CD4-positive, alpha-beta memory T cell (primary cell): ENCODE measurements around the gene KCNJ5. TPM values are rescaled to one million over a fixed set of nuclear protein-coding genes. Genes with fewer than 3 reads are reported as not detected.

Source experiments
- CTCF ChIA-PET: fragments of 350-600 bp; sonication (Branson Sonifier 250); formaldehyde crosslinking; loops from one replicate; lab custom pipeline; 2021; ENCODE audit warnings: inconsistent platforms; ENCODE audit not compliant: partially characterized antibody; lab: Charles Lee
- POLR2A ChIA-PET: fragments of 350-600 bp; sonication (Branson Sonifier 250); formaldehyde crosslinking; loops from one replicate; lab custom pipeline; 2021; ENCODE audit not compliant: partially characterized antibody; lab: Charles Lee
- DNase-seq, 5 donors: peaks; one replicate each; pipeline versions ENCODE4 v3.0.0 to v3.0.0-alpha.2; 2020 to 2022; ENCODE audit warnings: mixed read lengths in 1 of 5
- H3K27ac ChIP-seq: one replicate; pipeline ENCODE4 v1.7.0; 2013; ENCODE audit warnings: low read depth, low read length
- H3K27me3 ChIP-seq: 2 replicates; pipeline ENCODE4 v1.7.0; 2013; ENCODE audit warnings: mild to moderate bottlenecking, low read length, moderate library complexity; ENCODE audit not compliant: insufficient read depth
- H3K36me3 ChIP-seq: 2 replicates; pipeline ENCODE4 v1.7.0; 2013; ENCODE audit warnings: mild to moderate bottlenecking, low read length, moderate library complexity; ENCODE audit not compliant: insufficient read depth
- H3K4me1 ChIP-seq: 2 replicates; pipeline ENCODE4 v1.7.0; 2013; ENCODE audit warnings: mild to moderate bottlenecking, low read length, moderate library complexity; ENCODE audit not compliant: insufficient read depth
- H3K4me3 ChIP-seq, 2 donors: one replicate each; pipeline ENCODE4 v1.7.0; 2013; ENCODE audit warnings: low read length in 2 of 2, mild to moderate bottlenecking in 1 of 2
- H3K9me3 ChIP-seq, 2 donors: one replicate each; pipeline ENCODE4 v1.7.0; 2013; ENCODE audit warnings: low read length in 2 of 2, control low read depth in 1 of 2; ENCODE audit not compliant: control insufficient read depth in 1 of 2
- H3K27ac Mint-ChIP-seq, 7 donors: one replicate each; pipeline ENCODE4 v1.8.0; 2020 to 2021; ENCODE audit warnings: mixed read lengths in 7 of 7, mild to moderate bottlenecking in 6 of 7, inconsistent platforms in 3 of 7, moderate library complexity in 3 of 7
- H3K27me3 Mint-ChIP-seq, 2 donors: one replicate each; pipeline ENCODE4 v1.8.0; 2020 to 2021; ENCODE audit warnings: mixed read lengths in 2 of 2
- H3K36me3 Mint-ChIP-seq, 2 donors: one replicate each; pipeline ENCODE4 v1.8.0; 2020 to 2021; ENCODE audit warnings: mixed read lengths in 2 of 2, inconsistent platforms in 1 of 2, mild to moderate bottlenecking in 1 of 2
- H3K4me1 Mint-ChIP-seq, 4 donors: one replicate each; pipeline ENCODE4 v1.8.0; 2020 to 2021; ENCODE audit warnings: mixed read lengths in 4 of 4, mild to moderate bottlenecking in 1 of 4
- H3K4me3 Mint-ChIP-seq, 8 donors: one replicate each; pipeline ENCODE4 v1.8.0; 2020 to 2021; ENCODE audit warnings: mixed read lengths in 8 of 8, mild to moderate bottlenecking in 7 of 8, moderate library complexity in 6 of 8, inconsistent platforms in 3 of 8
- H3K9me3 Mint-ChIP-seq, 8 donors: one replicate each; pipeline ENCODE4 v1.8.0; 2020 to 2021; ENCODE audit warnings: mixed read lengths in 8 of 8, mild to moderate bottlenecking in 5 of 8, inconsistent platforms in 3 of 8, moderate library complexity in 1 of 8
- intact Hi-C: fragments of 100-400 bp; cut with micrococcal nuclease; formaldehyde crosslinking; loops from one replicate; pipeline ENCODE4 v1.15.1; 2023
- polyA plus RNA-seq, 2 donors: library from polyadenylated mRNA; unstranded; fragments of 300-500 nt; fragmentation: Illumina TruSeq; gene quantifications; one replicate each; pipeline ENCODE4 v1.2.3, GENCODE V29; 2021
- total RNA-seq, 2 experiments: library from RNA; stranded (reverse); gene quantifications; one replicate each; pipeline ENCODE4 v1.2.3, GENCODE V29; 2021

The KCNJ5 gene
- total and polyA plus RNA-seq, 4 experiments from 2014 or later: 0.23 to 0.33 TPM; not detected in 2

GRCh38 chr11:128905345-128906184, 14.4 kb downstream of the KCNJ5 start:
- peak; percentile 43 to 59 (median 49) for DNase-seq
- H3K9me3 ChIP-seq: no peaks in the 10 kb centered on the region
- ChIA-PET CTCF (interaction anchor here (0.5 to 11.7 kb wide), 14 partner anchors 13 to 1227 kb away, joined by 3 to 104 read pairs (median 4); partner anchors contain the start of gene KCNJ5), POLR2A (interaction anchor here (0.8 to 1.5 kb wide), 2 partner anchors 21 to 37 kb away, joined by 3 read pairs; no protein-coding TSS in a partner anchor)
- peak overlapping the region in 1 of 7 donors; percentile 11 for H3K27ac Mint-ChIP-seq
- H3K4me1 Mint-ChIP-seq: peaks cover 11 to 27% (median 16%) of the 10 kb centered on the region in 4 donors
- peak overlapping the region; percentile 82 to 88 (median 83) for H3K4me3 Mint-ChIP-seq
- no peaks in the 10 kb centered on the region for H3K36me3 Mint-ChIP-seq
- peaks cover 15% of the 10 kb centered on the region for H3K27me3 ChIP-seq
- H3K36me3 ChIP-seq: no peaks in the 10 kb centered on the region
- H3K9me3 Mint-ChIP-seq: no peaks in the 10 kb centered on the region
- H3K4me1 ChIP-seq: peaks cover 10% of the 10 kb centered on the region
- no peak overlapping the region for H3K27ac ChIP-seq
- H3K27me3 Mint-ChIP-seq: peaks cover 17 to 18% of the 10 kb centered on the region in 2 donors
- H3K4me3 ChIP-seq: peak overlapping the region in 1 of 2 donors; percentile 10
- intact Hi-C loops: loop anchor here (1.0 kb wide), 1 partner anchor 21 kb away; no protein-coding TSS in a partner anchor

- no peak overlapping the region for H3K27ac ChIP-seq
- CTCF ChIA-PET: interaction anchor here (0.5 to 11.7 kb wide), 13 partner anchors 14 to 1227 kb away, joined by 3 to 104 read pairs (median 4); partner anchors contain the start of gene KCNJ5
- DNase-seq: no peak
- H3K4me3 ChIP-seq: peak overlapping the region in 1 of 2 donors; percentile 10
- peaks cover 17 to 19% of the 10 kb centered on the region in 2 donors for H3K27me3 Mint-ChIP-seq
- POLR2A ChIA-PET: interaction anchor here (0.8 to 1.5 kb wide), 2 partner anchors 21 to 38 kb away, joined by 3 read pairs; no protein-coding TSS in a partner anchor
- no peaks in the 10 kb centered on the region for H3K9me3 Mint-ChIP-seq
- peak overlapping the region in 1 of 7 donors; percentile 11 for H3K27ac Mint-ChIP-seq
- H3K9me3 ChIP-seq: no peaks in the 10 kb centered on the region
- intact Hi-C loops: no loop called here
- peaks cover 10% of the 10 kb centered on the region for H3K4me1 ChIP-seq
- H3K4me3 Mint-ChIP-seq: peak overlapping the region; percentile 82 to 88 (median 83)
- no peaks in the 10 kb centered on the region for H3K36me3 ChIP-seq
- H3K27me3 ChIP-seq: peaks cover 18% of the 10 kb centered on the region
- H3K4me1 Mint-ChIP-seq: peaks cover 11 to 27% (median 16%) of the 10 kb centered on the region in 4 donors
- H3K36me3 Mint-ChIP-seq: no peaks in the 10 kb centered on the region
Measured at GRCh38 chr11:128906185-128907050, 15.3 kb downstream of the KCNJ5 start.

GRCh38 chr11:128907585-128907984, 16.4 kb downstream of the KCNJ5 start:
- Mint-ChIP-seq H3K9me3 (no peaks in the 10 kb centered on the region), H3K36me3 (no peaks in the 10 kb centered on the region), H3K27me3 (peaks cover 23 to 25% of the 10 kb centered on the region in 2 donors), H3K27ac (no peak overlapping the region), H3K4me1 (peaks cover 11 to 27% (median 16%) of the 10 kb centered on the region in 4 donors), H3K4me3 (peak overlapping the region in 1 of 8 donors; percentile 18)
- H3K9me3 ChIP-seq: no peaks in the 10 kb centered on the region
- peaks cover 18% of the 10 kb centered on the region for H3K27me3 ChIP-seq
- POLR2A ChIA-PET: interaction anchor here (0.6 kb wide), 1 partner anchor 878 kb away, joined by 3 read pairs; no protein-coding TSS in a partner anchor
- H3K4me1 ChIP-seq: peaks cover 10% of the 10 kb centered on the region
- no peak for DNase-seq
- no peak overlapping the region for H3K27ac ChIP-seq
- H3K36me3 ChIP-seq: no peaks in the 10 kb centered on the region
- intact Hi-C loops: no loop called here
- CTCF ChIA-PET: interaction anchor here (0.7 to 11.7 kb wide), 6 partner anchors 11 to 750 kb away, joined by 3 to 104 read pairs (median 7); partner anchors contain the start of gene KCNJ5
- H3K4me3 ChIP-seq: no peak overlapping the region

- Mint-ChIP-seq H3K4me1 (peaks cover 11 to 22% (median 15%) of the 10 kb centered on the region in 4 donors), H3K27me3 (peaks cover 20 to 29% of the 10 kb centered on the region in 2 donors), H3K4me3 (no peak overlapping the region), H3K36me3 (no peaks in the 10 kb centered on the region), H3K9me3 (no peaks in the 10 kb centered on the region), H3K27ac (peak overlapping the region in 1 of 7 donors; percentile 17)
- intact Hi-C loops: no loop called here
- H3K27ac ChIP-seq: no peak overlapping the region
- ChIA-PET CTCF (interaction anchor here (1.9 to 11.7 kb wide), 2 partner anchors 23 to 751 kb away, joined by 6 to 104 read pairs; no protein-coding TSS in a partner anchor), POLR2A (no interaction called here)
- H3K4me1 ChIP-seq: peaks cover 10% of the 10 kb centered on the region
- no peak overlapping the region for H3K4me3 ChIP-seq
- no peaks in the 10 kb centered on the region for H3K36me3 ChIP-seq
- DNase-seq: no peak
- no peaks in the 10 kb centered on the region for H3K9me3 ChIP-seq
- peaks cover 18% of the 10 kb centered on the region for H3K27me3 ChIP-seq
Measured at GRCh38 chr11:128908391-128909246, 17.5 kb downstream of the KCNJ5 start.

- POLR2A ChIA-PET: no interaction called here
- intact Hi-C loops: no loop called here
Measured at GRCh38 chr11:128909438-128910125, 18.4 kb downstream of the KCNJ5 start.

More at GRCh38 chr11:128909438-128910125, 18.4 kb downstream of the KCNJ5 start:
- Mint-ChIP-seq H3K27me3 (peaks cover 20 to 28% of the 10 kb centered on the region in 2 donors), H3K9me3 (no peaks in the 10 kb centered on the region), H3K4me1 (peaks cover 6 to 13% (median 10%) of the 10 kb centered on the region in 4 donors), H3K36me3 (no peaks in the 10 kb centered on the region), H3K4me3 (no peak overlapping the region), H3K27ac (no peak overlapping the region)
- no peak for DNase-seq
- H3K4me3 ChIP-seq: no peak overlapping the region
- H3K27ac ChIP-seq: no peak overlapping the region
- no peaks in the 10 kb centered on the region for H3K9me3 ChIP-seq
- H3K27me3 ChIP-seq: peaks cover 18% of the 10 kb centered on the region
- CTCF ChIA-PET: interaction anchor here (11.7 kb wide), 1 partner anchor 24 kb away, joined by 104 read pairs; no protein-coding TSS in a partner anchor
- peaks cover 10% of the 10 kb centered on the region for H3K4me1 ChIP-seq
- no peaks in the 10 kb centered on the region for H3K36me3 ChIP-seq
